Umbilical cord (tissue), 2 donors: ENCODE measurements around the gene PUM2. TPM values are rescaled to one million over a fixed set of nuclear protein-coding genes. Genes with fewer than 3 reads are reported as not detected.
"Not testable (repeated sequence)": the region's sequence is repeated elsewhere in the genome, so short reads cannot be mapped to it uniquely, and the experiment has no call there.

Experiments
- DNase-seq: peaks from one replicate; pipeline ENCODE4 v3.0.0-alpha.2; 2015; ENCODE audit warnings: low spot score
- total RNA-seq: library from RNA; depleted of rRNA; stranded (reverse); fragments of >200 nt; gene quantifications from one replicate; pipeline ENCODE4 v1.2.3, GENCODE V29; 2014; ENCODE audit warnings: low replicate concordance; ENCODE audit not compliant: insufficient read depth

PUM2 gene
- total RNA-seq, 1 donor from 2014 or later, result 61.2 TPM

DNA sequence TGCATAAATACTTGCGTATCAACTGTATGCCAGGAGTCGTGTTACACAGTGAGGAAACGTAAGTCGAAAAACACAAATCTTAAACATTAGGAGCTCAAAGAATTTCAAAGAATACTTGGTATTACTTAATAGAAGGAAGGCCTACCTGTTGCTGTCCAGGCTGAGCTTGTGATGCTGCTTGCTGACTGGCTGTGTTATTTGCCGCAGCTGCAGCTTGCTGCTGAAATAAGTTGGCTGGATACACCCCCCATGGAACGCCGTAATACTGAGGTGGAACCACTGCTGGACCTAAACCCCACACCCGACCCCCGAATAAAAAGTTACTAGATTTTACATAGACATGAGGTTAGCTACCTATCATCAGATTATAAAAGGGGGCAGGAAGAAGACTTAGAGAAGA, 56.4 kb downstream of the PUM2 start:
- no peak for DNase-seq

DNA sequence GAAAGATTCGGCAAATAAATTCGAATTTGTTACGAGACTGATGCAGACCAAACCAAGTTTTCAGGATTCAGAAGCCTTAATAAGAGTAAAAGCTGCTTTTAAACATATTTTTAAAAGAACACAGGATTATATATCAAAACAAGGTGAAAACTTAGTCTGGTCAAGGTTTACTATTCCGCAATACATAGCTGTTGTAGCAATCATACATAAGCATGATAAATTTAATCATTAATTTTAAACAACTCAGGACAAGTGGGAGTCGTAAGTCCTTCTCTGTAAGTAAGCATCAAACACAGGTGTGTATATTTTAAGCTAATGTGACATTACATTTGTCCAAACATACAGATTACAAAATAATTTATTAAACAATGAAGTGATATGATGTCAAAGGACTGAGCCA, 57.7 kb downstream of the PUM2 start:
- DNase-seq, result no peak

DNA sequence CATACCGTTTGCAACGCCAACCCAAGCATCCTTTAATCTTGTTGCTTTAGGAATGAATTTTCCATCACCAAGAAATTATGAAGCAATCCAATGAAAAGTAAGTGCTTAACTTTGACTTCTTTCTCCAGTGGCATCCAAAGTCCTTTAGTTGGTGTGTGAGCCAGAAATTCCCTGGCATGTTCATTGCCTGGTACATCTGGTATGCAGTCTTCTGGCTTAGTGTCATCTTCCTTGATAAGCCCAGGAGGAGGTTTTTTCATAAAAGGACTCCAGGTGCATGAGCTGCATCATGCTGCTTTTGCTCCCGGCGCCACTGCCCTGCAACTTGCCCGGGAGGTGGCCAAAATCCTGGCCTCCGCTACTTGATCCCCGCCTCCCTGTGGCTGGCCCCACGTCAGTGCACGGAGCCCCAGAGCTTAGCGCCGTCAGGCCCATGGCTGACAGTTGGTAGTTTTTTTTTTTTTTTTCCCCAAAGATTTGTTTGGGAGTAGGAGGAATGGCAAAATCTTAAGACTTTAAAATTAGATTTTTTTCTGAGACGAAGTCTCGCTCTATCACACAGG, 58.7 kb downstream of the PUM2 start:
- no peak for DNase-seq

DNA sequence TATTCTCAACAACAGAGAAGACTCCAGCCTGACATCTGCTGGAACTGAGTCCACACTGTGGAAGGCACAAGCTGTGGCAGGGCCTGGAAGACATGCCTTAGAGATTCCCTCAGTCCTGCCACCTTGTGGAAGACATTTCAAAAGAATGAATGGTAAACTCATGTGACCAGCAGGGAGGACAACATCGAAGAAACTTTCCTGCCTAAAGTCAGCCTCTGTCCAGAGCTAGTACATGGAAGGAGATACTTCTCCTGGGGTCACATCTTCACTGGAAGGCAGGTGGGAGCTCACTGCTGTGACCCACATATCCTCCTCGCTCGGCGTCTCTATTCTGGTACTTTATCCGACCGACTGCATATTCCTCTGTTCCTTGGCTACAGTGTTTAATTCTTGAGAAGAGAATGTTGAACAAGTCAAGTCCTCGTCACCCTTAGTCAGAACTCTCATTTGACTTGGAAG, 59.5 kb downstream of the PUM2 start:
- DNase-seq, result peak; percentile 83

DNA sequence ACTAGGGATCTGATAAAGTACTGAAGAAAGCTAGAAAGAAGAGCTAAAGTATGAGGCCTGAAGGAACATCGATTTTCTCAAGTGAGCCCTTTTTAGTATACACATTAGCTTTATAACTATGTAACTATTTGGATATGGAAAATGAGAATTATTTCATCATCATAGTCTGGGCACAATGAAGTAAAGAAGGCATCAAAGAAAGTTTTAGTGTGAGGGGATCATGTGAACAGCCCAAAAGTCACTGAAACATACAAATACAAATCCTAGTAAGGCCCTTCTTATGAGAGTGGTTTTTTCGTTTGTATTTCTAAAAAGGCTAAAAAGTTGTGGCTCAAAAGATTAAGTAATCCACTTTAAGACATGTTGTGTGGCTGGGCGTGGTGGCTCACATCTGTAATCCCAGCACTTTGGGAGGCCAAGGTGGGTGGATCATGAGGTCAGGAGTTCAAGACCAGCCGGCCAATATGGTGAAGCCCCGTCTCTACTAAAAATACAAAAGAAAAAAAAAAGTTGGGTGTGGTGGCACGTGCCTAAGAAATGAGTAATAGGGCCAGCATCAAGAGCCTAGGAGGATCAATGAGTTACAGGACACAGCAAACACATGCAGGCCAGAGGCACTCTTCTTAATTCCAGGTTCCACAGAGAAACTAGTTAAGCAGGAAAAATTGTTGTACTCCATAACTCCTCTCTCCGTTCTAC, 61.9 kb downstream of the PUM2 start:
- DNase-seq, result peak; percentile 76

DNA sequence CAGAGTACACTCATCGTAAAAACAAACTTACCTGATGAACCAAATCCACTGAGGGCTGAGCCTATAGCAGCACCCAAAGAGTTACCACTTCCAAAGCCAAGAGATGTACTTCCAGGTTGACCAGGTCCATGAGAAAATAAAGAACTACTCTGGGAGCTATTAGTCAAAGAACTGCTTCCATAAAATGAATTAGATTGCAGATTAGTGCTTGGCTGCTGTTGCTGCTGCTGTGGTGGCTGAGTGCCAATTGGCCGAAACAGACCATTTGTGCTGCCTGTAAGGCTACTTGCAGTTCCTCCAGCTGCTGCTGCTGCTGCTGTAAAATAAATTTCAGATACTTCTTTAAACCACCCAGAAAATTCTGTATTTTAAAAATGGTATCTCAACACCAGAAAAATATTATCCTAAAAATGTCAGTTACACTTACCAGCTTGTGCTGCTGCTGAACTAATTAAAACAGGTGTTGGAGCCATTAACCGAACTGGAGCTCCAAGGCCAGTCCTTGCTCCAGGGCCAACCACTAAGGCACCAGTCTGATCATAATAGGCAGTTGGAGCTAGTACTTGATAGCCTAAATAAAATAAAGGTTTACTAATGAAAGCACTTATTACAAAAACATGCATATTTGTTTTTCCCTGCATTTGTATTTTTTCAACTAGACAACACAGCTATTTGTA, 67.6 kb downstream of the PUM2 start:
- DNase-seq, result peak; percentile 21

DNA sequence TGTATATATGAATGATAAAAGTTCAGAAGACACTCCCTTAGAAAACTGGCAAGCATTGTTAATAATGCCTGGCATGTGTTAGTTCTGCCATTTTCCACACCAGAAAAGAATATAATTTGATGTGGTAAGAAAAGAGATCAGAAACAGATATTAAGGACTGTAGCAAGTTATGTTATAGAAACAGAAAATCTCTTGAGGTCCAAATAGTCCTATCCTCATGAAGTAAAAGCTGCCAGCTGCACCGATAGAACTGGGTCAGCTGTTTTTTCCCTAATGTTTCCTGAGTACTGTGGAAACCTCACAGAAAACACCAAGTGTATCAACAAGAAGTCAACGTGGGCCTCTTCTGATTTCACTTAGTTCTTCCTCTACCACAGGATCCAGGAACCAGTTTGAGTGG, 68.8 kb downstream of the PUM2 start:
- DNase-seq, result no peak

DNA sequence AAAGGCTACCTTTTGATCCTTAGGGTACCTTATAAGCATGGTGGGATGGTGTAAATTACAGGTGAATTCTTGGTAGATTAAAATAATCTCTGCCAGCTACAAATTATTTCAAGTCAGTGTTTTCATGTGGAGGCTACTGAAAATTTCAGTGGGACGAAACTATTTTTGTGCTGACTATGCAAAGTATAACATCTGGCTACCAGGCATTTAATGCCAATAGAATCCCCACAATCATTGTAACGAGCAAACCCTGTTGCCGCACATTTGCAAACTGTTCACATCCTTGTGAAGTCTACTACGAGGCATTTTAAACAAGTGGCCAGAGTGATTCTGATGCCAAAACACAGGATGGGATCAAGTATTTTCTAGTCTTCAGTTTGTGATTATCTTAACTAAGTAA, 77.6 kb downstream of the PUM2 start:
- no peak for DNase-seq

DNA sequence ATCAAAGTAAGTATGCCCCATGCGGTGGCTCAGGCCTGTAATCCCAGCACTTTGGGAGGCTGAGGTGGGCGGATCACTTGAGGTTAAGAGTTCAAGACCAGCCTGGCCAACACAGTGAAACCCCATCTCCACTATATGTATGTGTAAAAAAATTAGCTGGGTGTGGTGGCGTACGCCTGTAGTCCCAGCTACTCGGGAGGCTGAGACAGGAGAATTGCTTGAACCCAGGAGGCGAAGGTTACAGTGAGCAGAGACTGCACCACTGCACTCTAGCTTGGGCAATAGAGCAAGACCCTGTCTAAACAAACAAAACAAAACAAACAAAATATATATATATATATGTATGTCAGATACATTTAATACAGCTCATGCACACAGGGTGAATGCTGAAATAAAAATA, 82.3 kb downstream of the PUM2 start:
- DNase-seq, result not testable (repeated sequence)

DNA sequence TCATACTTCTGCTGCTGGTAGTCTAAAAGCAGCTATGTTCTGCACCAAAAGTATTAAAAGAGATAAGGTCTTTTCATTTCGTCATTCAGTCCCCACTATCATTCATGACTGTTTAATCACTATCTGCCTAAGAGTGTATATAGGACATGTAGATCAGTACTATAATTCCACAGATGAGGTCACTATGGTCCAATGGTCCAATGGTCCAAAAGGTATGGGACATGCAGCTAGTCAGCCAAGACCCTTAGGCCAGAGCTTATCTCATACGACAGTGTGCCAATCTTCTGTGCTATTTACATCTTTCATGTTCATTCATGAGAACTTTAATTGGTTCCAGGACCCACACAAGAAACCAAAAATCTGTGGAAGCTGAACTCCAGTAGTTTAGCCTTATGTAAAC, 83.1 kb downstream of the PUM2 start:
- DNase-seq, result no peak

DNA sequence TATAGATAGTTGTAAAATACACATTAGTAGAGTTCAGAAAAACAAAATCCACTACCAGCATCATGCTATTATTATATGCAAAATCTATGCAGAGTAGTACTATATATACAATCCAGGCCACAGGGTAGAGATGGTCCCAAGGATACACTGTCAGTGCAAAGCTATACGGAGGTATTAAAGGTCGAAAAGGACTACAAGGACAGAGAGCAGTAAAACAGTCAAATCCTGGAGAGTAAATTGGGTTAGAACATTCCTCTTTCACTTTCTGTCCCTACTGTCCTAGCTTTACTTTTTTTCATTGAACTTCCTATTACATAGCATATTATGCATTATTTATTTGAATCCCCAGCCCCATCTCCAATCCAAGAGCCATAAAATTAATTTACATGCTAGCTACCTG, 86.0 kb downstream of the PUM2 start:
- DNase-seq, result no peak

DNA sequence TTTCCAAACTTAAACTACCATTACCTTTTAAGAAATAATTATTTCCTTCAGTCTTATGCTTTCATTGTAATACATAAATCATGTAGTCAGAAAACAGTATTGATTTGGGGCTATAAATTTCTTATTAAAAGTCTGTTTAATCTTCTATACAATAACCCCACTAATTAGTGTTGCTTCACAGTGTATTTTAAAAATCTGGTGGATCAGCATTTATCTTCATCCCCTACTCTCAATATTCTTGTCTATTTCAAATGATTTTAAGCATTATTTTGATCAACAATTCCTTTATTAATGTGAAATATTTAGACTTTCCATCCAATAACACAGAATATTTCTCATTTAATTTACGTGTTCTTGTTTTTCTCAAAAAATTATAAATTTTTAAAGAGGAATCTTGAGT, 93.2 kb downstream of the PUM2 start:
- DNase-seq, result no peak

DNA sequence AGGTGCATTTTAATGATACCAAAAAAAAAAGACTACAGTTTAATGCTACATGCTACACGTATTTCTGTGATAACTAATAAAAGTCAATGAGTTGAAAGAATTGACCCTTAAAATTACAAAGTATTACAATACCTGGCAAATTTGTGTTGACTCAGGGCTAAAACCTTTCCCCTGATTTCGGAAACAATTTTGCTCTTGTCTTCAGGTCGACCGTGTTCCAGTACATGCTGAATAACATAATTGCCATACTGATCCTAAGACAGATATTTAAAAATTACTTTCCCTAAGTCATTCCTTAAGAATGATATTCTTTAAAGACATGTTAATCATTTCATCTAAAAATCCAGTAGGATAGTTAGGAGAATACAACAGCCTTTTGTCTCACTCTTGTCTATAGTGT, 95.9 kb downstream of the PUM2 start:
- no peak for DNase-seq

DNA sequence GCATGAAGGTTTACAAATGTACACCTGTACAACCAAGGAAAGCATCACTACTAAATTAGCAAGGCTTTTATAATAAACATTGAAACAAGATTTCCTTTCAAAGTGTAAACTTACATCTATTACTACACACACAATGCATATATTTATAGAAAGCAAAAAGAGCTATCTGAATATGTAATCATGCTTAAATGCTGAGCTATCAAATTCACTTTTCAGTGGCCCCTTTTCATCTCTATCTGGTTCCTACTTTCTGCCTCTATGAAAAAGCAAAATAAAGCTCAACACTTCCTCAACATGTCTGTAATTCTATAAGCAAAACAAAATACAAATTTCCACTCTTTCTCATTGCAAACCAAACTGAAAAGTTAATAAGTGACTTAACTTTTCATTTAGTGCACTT, 100.2 kb downstream of the PUM2 start:
- DNase-seq, result no peak

DNA sequence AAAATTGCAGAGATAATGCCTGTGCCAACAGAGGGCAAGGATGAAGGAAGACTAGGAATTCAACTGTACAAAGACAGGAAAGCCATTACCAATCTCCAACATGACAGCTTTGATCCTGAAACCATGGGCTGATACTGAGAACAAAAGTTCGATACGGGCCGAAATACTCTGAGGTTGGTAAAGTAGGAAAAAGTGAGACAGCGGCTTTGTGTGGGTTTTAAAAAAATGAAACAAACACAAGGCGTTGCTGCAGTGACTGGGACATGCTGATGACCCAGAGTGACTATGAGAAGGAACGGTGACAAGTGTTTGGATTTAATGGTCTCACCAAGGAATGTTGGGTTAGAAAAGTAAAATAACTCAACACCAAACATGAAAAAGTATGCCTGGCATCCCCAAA, 101.5 kb downstream of the PUM2 start:
- no peak for DNase-seq

DNA sequence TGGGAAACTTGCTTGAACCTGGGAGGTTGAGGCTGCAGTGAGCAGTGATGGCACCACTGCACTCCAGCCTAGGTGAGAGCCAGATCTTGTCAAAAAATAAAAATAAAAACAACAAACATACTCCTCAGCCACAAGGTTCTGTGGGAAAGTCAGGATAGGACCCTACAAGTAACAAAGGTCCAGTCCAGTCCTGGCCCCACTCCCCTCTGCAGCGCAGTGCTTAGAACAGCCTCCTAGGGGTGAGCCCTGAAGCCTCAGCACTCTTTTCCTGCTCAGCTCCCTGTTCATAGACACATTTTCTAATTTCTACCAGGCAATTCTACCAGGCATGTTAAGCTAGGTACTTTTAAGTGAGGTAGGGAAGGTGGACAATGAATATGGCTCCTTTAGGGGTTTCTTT, 103.6 kb downstream of the PUM2 start:
- no peak for DNase-seq

DNA sequence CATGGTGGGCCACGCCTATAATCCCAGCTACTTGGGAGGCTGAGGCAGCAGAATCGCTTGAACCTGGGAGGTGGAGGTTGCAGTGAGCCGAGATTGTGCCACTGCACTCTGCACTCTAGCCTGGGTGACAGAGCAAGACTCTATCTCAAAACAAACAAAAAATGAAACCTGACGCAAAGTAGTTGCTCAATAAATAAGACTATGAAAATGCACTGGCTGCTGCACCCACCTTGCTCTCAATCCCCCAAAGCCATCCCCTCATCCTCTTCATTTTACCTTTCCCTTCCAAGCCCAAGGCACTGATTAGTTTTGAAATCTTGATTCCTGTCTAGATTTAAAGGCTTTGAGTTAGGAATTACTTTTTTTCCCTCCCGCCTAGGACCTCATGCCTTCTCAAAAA, 107.0 kb downstream of the PUM2 start:
- DNase-seq, result not testable (repeated sequence)

DNA sequence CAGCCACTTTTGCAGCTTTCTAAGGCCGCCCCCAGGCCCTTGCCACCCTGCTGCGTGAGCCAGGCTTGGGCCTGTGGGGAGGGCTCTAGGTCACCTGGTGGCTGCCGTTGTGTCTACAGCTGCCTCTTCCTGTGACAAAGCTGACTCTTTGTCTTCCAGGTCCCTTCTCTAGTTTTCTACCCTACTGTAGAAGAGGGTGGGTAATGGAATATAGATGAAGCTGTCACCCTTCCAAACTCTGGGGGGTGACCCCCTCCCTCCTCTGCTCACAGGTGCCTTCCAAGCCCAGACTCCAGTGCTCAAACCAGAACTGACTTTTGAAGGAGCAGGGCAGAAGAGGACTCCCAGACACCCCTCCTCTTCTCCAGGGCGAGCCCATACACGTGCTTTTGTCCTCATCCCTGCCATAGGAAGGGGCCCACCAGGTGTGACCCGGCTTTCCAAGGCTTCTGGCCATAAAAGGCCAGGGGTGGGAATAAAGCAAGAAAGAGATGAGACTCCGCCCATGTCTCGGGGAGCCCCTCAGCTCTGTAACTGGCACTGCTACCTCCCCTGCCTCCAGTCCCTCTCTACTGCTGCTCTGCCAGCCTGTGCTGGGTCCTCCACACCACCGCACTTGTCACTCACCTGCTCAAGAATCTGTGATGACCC, 107.8 kb downstream of the PUM2 start:
- no peak for DNase-seq

DNA sequence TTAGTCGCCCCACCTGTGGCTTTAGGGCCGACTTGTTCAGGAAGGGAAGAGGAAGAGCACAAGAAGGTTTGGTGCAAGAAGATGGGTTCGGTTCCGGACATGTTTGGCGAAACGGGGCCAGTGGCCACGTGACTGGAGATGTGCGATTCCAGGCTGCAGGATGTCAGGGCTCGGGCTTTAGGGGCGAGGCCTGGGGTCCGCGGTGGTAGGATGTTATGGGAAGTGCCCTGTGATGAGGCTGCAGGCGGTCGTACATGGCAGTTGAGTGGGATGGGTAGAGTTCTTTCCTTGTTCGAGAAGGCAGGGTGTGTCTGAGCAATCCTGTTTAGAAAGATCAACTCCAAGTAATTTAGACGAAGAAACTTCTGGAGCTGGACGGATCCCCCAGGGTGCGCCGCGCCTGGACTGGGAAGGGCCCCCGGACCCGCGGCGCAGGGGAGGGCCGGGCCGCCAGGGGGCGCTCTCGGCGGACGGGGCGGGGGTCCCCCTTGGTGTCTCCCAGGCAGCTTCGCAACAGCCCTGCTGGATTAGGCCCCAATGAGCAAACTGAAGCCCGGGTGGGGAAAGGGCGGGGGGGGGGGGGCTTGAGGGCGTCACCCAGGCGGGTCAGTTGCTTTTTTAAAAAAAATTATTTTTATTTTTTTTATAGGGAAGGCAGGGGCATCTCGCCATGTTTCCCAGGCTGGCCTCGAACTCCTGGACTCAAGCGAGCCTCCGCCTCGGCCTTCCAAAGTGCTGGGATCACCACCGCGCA, 108.5 kb downstream of the PUM2 start:
- DNase-seq, result no peak

DNA sequence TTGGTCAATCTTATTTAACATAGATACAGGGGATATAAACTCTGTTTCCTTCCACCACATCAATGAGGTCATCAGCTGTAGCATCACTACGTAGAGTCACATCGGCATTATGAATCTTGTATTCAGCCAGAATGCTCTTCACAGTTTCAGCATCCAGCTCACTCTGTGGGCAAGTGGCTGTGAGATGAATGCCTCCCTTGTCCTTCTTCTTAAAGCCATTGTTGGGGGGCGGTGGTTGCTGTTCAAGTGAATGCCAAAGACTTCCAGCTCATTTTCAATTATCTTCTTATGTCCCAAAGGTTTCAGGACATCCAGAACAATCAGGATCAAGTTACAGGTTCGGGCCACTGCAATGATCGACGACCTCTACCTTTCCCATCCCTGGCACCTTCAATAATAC, 110.4 kb downstream of the PUM2 start:
- DNase-seq, result not testable (repeated sequence)

DNA sequence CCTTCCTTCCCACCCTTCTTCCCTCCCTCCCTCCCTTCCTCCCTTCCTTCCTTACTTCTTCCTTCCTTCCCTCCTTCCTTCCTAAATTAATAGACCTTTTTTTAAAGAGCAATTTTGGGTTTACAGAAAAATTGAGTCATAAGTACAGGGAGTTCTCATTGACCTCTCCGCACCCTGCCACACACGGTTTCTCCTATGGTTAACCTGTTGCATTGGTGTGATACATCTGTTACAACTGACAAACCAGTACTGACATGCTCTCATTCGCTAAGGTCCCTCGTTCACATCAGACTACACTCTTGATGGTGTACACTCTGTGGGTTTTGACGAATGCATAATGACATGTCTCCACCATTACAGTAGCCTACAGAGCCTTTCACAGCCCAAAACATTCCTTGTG, 114.1 kb downstream of the PUM2 start:
- no peak for DNase-seq
